H1 (cell line): ENCODE results near the gene SGCD. TPM values are rescaled to one million over a fixed set of nuclear protein-coding genes. Genes with fewer than 3 reads are reported as not detected.

Source experiments
- CTCF ChIA-PET: fragments of 300-600 bp; sonication (Branson Sonifier 250); formaldehyde crosslinking; loops from one replicate; lab custom pipeline; 2021; ENCODE audit not compliant: partially characterized antibody; lab: Charles Lee
- POLR2A ChIA-PET: fragments of 300-600 bp; sonication (Branson Sonifier 250); formaldehyde crosslinking; loops from one replicate; lab custom pipeline; 2021; ENCODE audit warnings: inconsistent platforms; ENCODE audit not compliant: partially characterized antibody; lab: Charles Lee
- DNase-seq, 2 experiments: peaks; one replicate each; pipeline versions ENCODE4 v3.0.0 to v3.0.0-alpha.2; 2010 to 2022; ENCODE audit warnings: low spot score in 2 of 2, low read depth in 1 of 2, mixed read lengths in 1 of 2
- FAIRE-seq: peaks from 2 replicates; lab custom pipeline; 2011; peaks lifted over from hg19 to GRCh38; lab: Jason Lieb, UNC
- H2AFZ ChIP-seq: 2 replicates; pipeline ENCODE4 v1.8.1; 2012; ENCODE audit warnings: low read length, inconsistent platforms
- H2AK5ac ChIP-seq: 2 replicates; pipeline ENCODE4 v1.6.1; 2013; ENCODE audit warnings: low read depth, low read length
- H2BK120ac ChIP-seq: replicated peaks from 2 replicates; pipeline ENCODE3; 2013; ENCODE audit warnings: low read depth, low read length, inconsistent platforms
- H2BK12ac ChIP-seq: 2 replicates; pipeline ENCODE4 v1.6.1; 2013; ENCODE audit warnings: low read depth, low read length
- H2BK15ac ChIP-seq: 2 replicates; pipeline ENCODE4 v1.6.1; 2013; ENCODE audit warnings: low read length
- H2BK20ac ChIP-seq: 2 replicates; pipeline ENCODE4 v1.6.1; 2013; ENCODE audit warnings: low read length
- H2BK5ac ChIP-seq: 2 replicates; pipeline ENCODE4 v1.6.1; 2013; ENCODE audit warnings: low read depth, low read length
- H3K14ac ChIP-seq: 2 replicates; pipeline ENCODE4 v1.6.1; 2013; ENCODE audit warnings: inconsistent platforms; ENCODE audit not compliant: insufficient read length
- H3K18ac ChIP-seq: 2 replicates; pipeline ENCODE4 v1.6.1; 2013; ENCODE audit warnings: low read length; ENCODE audit errors: extremely low read depth
- H3K23ac ChIP-seq: 2 replicates; pipeline ENCODE4 v1.6.1; 2013; ENCODE audit warnings: inconsistent platforms; ENCODE audit not compliant: insufficient read length
- H3K23me2 ChIP-seq: 2 replicates; pipeline ENCODE4 v1.6.1; 2013; ENCODE audit warnings: low read depth, low read length
- H3K27ac ChIP-seq: 2 replicates; pipeline ENCODE4 v1.6.1; 2011; ENCODE audit warnings: low read depth, low read length, inconsistent platforms
- H3K27me3 ChIP-seq, 4 experiments: replicated peaks in 1 of 4; 1 replicate in 1 of 4; 2 replicates in 3 of 4; pipeline versions ENCODE4 v1.6.1 to v1.8.1; 2011 to 2013; ENCODE audit warnings: low read length in 3 of 4, mild to moderate bottlenecking in 3 of 4, inconsistent platforms in 2 of 4, mixed read lengths in 2 of 4, moderate library complexity in 1 of 4; ENCODE audit not compliant: control insufficient read depth in 3 of 4, insufficient read depth in 3 of 4; ENCODE audit errors: extremely low read depth in 1 of 4
- H3K36me3 ChIP-seq, 4 experiments: 2 replicates each; pipeline versions ENCODE4 v1.6.1 to v1.8.1; 2011 to 2013; ENCODE audit warnings: mild to moderate bottlenecking in 4 of 4, low read length in 3 of 4, moderate library complexity in 2 of 4, control low read depth in 1 of 4, inconsistent platforms in 1 of 4; ENCODE audit not compliant: insufficient read depth in 4 of 4, control insufficient read depth in 2 of 4
- H3K4ac ChIP-seq: replicated peaks from 2 replicates; pipeline ENCODE3; 2013; ENCODE audit warnings: low read length, low read depth, mixed read lengths, inconsistent platforms; ENCODE audit not compliant: insufficient read length
- H3K4me1 ChIP-seq, 4 experiments: replicated peaks in 1 of 4; 1 replicate in 1 of 4; 2 replicates in 3 of 4; pipeline versions ENCODE4 v1.6.1 to v1.8.1; 2011 to 2013; ENCODE audit warnings: low read length in 3 of 4, inconsistent platforms in 2 of 4, mixed read lengths in 1 of 4; ENCODE audit not compliant: insufficient read depth in 4 of 4, control insufficient read depth in 3 of 4
- H3K4me2 ChIP-seq, 2 experiments: 2 replicates each; pipeline versions ENCODE4 v1.6.1 to v1.8.1; 2011 to 2013; ENCODE audit warnings: low read depth in 2 of 2, low read length in 2 of 2, control low read depth in 1 of 2, inconsistent platforms in 1 of 2, mild to moderate bottlenecking in 1 of 2; ENCODE audit not compliant: insufficient read depth in 1 of 2
- H3K4me3 ChIP-seq, 4 experiments: fragments of 200-600, 300-600 bp in 1 of 4; sonication (generic), shearing (Covaris generic), sonication (Bioruptor Twin) in 1 of 4; 2 replicates each; pipeline versions ENCODE4 v1.5.1 to v1.8.1; 2011 to 2016; ENCODE audit warnings: low read length in 4 of 4, low read depth in 3 of 4, control low read depth in 2 of 4, inconsistent platforms in 2 of 4, mild to moderate bottlenecking in 2 of 4, mixed read lengths in 1 of 4, moderate library complexity in 1 of 4; ENCODE audit not compliant: insufficient read depth in 2 of 4; ENCODE audit errors: extremely low read depth in 1 of 4
- H3K56ac ChIP-seq: replicated peaks from 2 replicates; pipeline ENCODE3; 2013; ENCODE audit warnings: low read depth, mild to moderate bottlenecking, mixed read lengths, low read length, inconsistent platforms; ENCODE audit not compliant: insufficient read length
- H3K79me1 ChIP-seq: 2 replicates; pipeline ENCODE4 v1.6.1; 2013; ENCODE audit warnings: low read depth, low read length, control low read depth
- H3K79me2 ChIP-seq, 2 experiments: 2 replicates each; pipeline versions ENCODE4 v1.6.1 to v1.8.1; 2012 to 2013; ENCODE audit warnings: low read length in 2 of 2, mild to moderate bottlenecking in 2 of 2, inconsistent platforms in 1 of 2; ENCODE audit not compliant: insufficient read depth in 2 of 2, control insufficient read depth in 1 of 2
- H3K9ac ChIP-seq, 4 experiments: replicated peaks in 1 of 4; 1 replicate in 1 of 4; 2 replicates in 3 of 4; pipeline versions ENCODE4 v1.6.1 to v1.8.1; 2011 to 2013; ENCODE audit warnings: low read depth in 3 of 4, low read length in 3 of 4, control low read depth in 2 of 4, mild to moderate bottlenecking in 2 of 4, moderate library complexity in 2 of 4, inconsistent platforms in 1 of 4; ENCODE audit errors: extremely low read depth in 1 of 4
- H3K9me3 ChIP-seq, 2 experiments: 2 replicates each; pipeline versions ENCODE4 v1.6.1 to v1.8.1; 2012 to 2013; ENCODE audit warnings: mild to moderate bottlenecking in 2 of 2, moderate library complexity in 2 of 2, control low read depth in 1 of 2, inconsistent platforms in 1 of 2, low read depth in 1 of 2, low read length in 1 of 2, mixed read lengths in 1 of 2; ENCODE audit not compliant: insufficient read depth in 2 of 2
- H4K20me1 ChIP-seq, 2 experiments: replicated peaks in 1 of 2; 2 replicates each; pipeline versions ENCODE3 to v1.8.1; 2011 to 2013; ENCODE audit warnings: inconsistent platforms in 2 of 2, low read length in 2 of 2, mild to moderate bottlenecking in 1 of 2; ENCODE audit not compliant: insufficient read depth in 2 of 2, control insufficient read depth in 1 of 2
- H4K5ac ChIP-seq: 2 replicates; pipeline ENCODE4 v1.6.1; 2013; ENCODE audit warnings: low read length, low read depth, mixed read lengths, inconsistent platforms; ENCODE audit not compliant: insufficient read length
- H4K8ac ChIP-seq: 2 replicates; pipeline ENCODE4 v1.8.0; 2013; ENCODE audit warnings: mild to moderate bottlenecking, moderate library complexity, low read length, inconsistent platforms; ENCODE audit not compliant: insufficient read depth; ENCODE audit errors: extremely low read depth
- H4K91ac ChIP-seq: replicated peaks from 2 replicates; pipeline ENCODE3; 2013; ENCODE audit warnings: low read length, mixed read lengths, inconsistent platforms; ENCODE audit not compliant: insufficient read length
- EGR1 ChIP-seq: IDR thresholded peaks from 2 replicates; pipeline ENCODE4 v1.6.1; 2011; ENCODE audit warnings: low read depth, low read length, borderline replicate concordance
- EZH2 ChIP-seq: fragments of 200-600 bp; sonication (generic); IDR thresholded peaks from 2 replicates; pipeline ENCODE4 v1.7.1; 2012; ENCODE audit warnings: low read depth, mild to moderate bottlenecking, moderate library complexity, low read length, inconsistent platforms; ENCODE audit not compliant: severe bottlenecking
- WGBS, 2 experiments: shearing (Covaris generic) in 1 of 2; methylation state at CpG; one replicate each; pipeline versions ENCODE4 v1.1.6 to v1.1.7; 2013 to 2015; ENCODE audit warnings: low lambda C conversion rate in 2 of 2, mixed read lengths in 2 of 2, inconsistent platforms in 1 of 2, low coverage in 1 of 2, missing lambda C conversion rate in 1 of 2; ENCODE audit not compliant: insufficient replicate concordance in 2 of 2, insufficient coverage in 1 of 2, insufficient read length in 1 of 2; ENCODE audit errors: extremely low coverage in 1 of 2, missing lambda C conversion rate in 1 of 2; 5-methylcytosine and 5-hydroxymethylcytosine counted together
- polyA plus RNA-seq, 7 experiments: library from polyadenylated mRNA; depleted of rRNA in 3 of 7; stranded (reverse) in 5 of 7; unstranded in 2 of 7; fragments of >200 nt in 5 of 7; fragments of 200-250 nt in 2 of 7; gene quantifications; 1 replicate in 5 of 7; 2 replicates in 1 of 7; 4 replicates in 1 of 7; pipeline versions ENCODE4 v1.2.1 to v1.2.3, GENCODE V29; 2011 to 2013; ENCODE audit warnings: missing spikeins in 2 of 7, mixed read lengths in 2 of 7
- total RNA-seq: library from RNA; stranded (reverse); fragmentation: NEBNext Ultra II Directional; extraction: Animal tissue kit (Norgen Biotek cat#: 25700); gene quantifications from 2 replicates; pipeline ENCODE4 v1.2.1, GENCODE V29; 2021

Gene SGCD
- total and polyA plus RNA-seq, 2 of the 8 experiments (the other 6 are each of a cell fraction or from before 2014, with no cell fraction given), result 0.04 to 0.08 TPM

DNA sequence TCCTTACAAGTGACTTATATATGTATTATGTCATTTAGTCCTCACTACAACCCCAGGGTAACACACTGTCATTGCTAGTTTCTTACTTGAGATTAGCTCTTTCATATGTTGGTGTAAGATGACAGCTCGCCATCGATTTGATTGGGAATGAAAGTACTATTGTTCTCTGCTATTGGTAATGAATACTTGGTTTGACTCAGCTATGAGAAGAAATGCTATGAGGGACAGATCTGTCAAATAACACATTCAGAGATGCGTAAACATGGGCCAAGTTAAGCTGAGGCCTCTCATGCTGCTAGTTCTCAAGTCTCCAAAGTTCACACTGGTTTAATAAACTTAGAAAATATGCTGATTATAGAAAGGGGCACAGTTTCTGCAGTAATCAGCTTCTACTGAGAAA is 142.7 kb downstream of the SGCD start:
- no peak overlapping the region for H2AFZ ChIP-seq
- CTCF ChIA-PET, result interaction anchor here (0.6 to 1.2 kb wide), 5 partner anchors 28 to 526 kb away, joined by 3 to 4 read pairs (median 3); no protein-coding TSS in a partner anchor
- H3K36me3 ChIP-seq, result no peaks in the 10 kb centered on the region
- no peak for FAIRE-seq
- H3K23me2 ChIP-seq, result no peaks in the 10 kb centered on the region
- no peak overlapping the region for H3K23ac ChIP-seq
- H3K4me1 ChIP-seq, result no peaks in the 10 kb centered on the region
- H3K4ac ChIP-seq, result no peak overlapping the region
- no peak overlapping the region for H3K27ac ChIP-seq
- no peak overlapping the region for H3K56ac ChIP-seq
- H2BK120ac ChIP-seq, result no peak overlapping the region
- no peak overlapping the region for H2BK5ac ChIP-seq
- H3K79me2 ChIP-seq, result no peaks in the 10 kb centered on the region
- no peak overlapping the region for H2BK15ac ChIP-seq
- H4K5ac ChIP-seq, result no peak overlapping the region
- 99% methylated on average over 3 of the region's 3 CpGs; no CpG with 5 or more reads in 1 of the 2 experiments for WGBS, 2 experiments
- H3K9me3 ChIP-seq, result no peaks in the 10 kb centered on the region
- no peak overlapping the region for H3K9ac ChIP-seq
- no peak overlapping the region for H4K8ac ChIP-seq
- no peak for DNase-seq
- no peak overlapping the region for H2AK5ac ChIP-seq
- H3K4me2 ChIP-seq, result no peak overlapping the region
- no peaks in the 10 kb centered on the region for H3K27me3 ChIP-seq
- H4K20me1 ChIP-seq, result no peaks in the 10 kb centered on the region
- H3K14ac ChIP-seq, result no peak overlapping the region
- H3K79me1 ChIP-seq, result no peaks in the 10 kb centered on the region
- POLR2A ChIA-PET, result no interaction called here
- no peak overlapping the region for H3K4me3 ChIP-seq
- no peak overlapping the region for H4K91ac ChIP-seq
- no peak overlapping the region for H2BK20ac ChIP-seq
- H2BK12ac ChIP-seq, result no peak overlapping the region
- no peak overlapping the region for H3K18ac ChIP-seq
- TF ChIP-seq EGR1 (no peak), EZH2 (no peak)
